A549 (cell line): Measurements from ENCODE around the gene GRIK2. TPM values are rescaled to one million over a fixed set of nuclear protein-coding genes. Genes with fewer than 3 reads are reported as not detected.

Experiments
- ATAC-seq, 2 experiments: fragments of 200-7000 bp in 1 of 2; fragments of >200 bp in 1 of 2; cut with Nextera tagmentation in 1 of 2; cut with Tn5 transposase in 1 of 2; 3 replicates each; pipeline versions ENCODE4 v1.8.0 to v1.9.1; 2018 to 2020; ENCODE audit warnings: mild to moderate bottlenecking in 1 of 2, moderate library complexity in 1 of 2
- CTCF ChIA-PET: fragments of 300-600 bp; sonication (Branson Sonifier 250); formaldehyde crosslinking; extraction: SDS; loops from one replicate; lab custom pipeline; 2021; ENCODE audit warnings: antibody characterized with exemption, inconsistent platforms; lab: Yijun Ruan, JAX
- POLR2A ChIA-PET: fragments of 350-600 bp; formaldehyde crosslinking; extraction: SDS; loops from one replicate; lab custom pipeline; 2021; ENCODE audit warnings: antibody characterized with exemption, inconsistent platforms; lab: Yijun Ruan, JAX
- DNase-seq, 2 experiments: peaks; one replicate each; pipeline versions ENCODE4 v3.0.0 to v3.0.0-alpha.2; 2011 to 2016; ENCODE audit warnings: low read depth in 1 of 2, low spot score in 1 of 2
- FAIRE-seq: peaks from 2 replicates; lab custom pipeline; 2011; peaks lifted over from hg19 to GRCh38; lab: Jason Lieb, UNC
- H3K27ac ChIP-seq, 2 experiments: fragments of >200 bp; sonication (Bioruptor Twin); formaldehyde crosslinking; 3 replicates each; pipeline ENCODE4 v1.5.1; 2016 to 2017
- H3K4me1 ChIP-seq: fragments of >200 bp; sonication (Bioruptor Twin); formaldehyde crosslinking; 3 replicates; pipeline ENCODE4 v1.6.1; 2016
- H3K4me2 ChIP-seq: fragments of >200 bp; sonication (Bioruptor Twin); formaldehyde crosslinking; 3 replicates; pipeline ENCODE4 v1.6.1; 2016
- H3K4me3 ChIP-seq: fragments of >200 bp; sonication (Bioruptor Twin); formaldehyde crosslinking; 3 replicates; pipeline ENCODE4 v1.5.1; 2016
- H3K9me3 ChIP-seq: fragments of >200 bp; sonication (Bioruptor Twin); formaldehyde crosslinking; 3 replicates; pipeline ENCODE4 v1.6.1; 2016
- ATOH8 ChIP-seq: fragments of 250-450 bp; sonication (Bioruptor Pico); IDR thresholded peaks from 2 replicates; pipeline ENCODE4 v1.5.0; 2020; ENCODE audit warnings: low read depth, mild to moderate bottlenecking, moderate library complexity
- CBX2 ChIP-seq: fragments of 200-600 bp; sonication (generic); IDR thresholded peaks from 2 replicates; pipeline ENCODE4 v1.6.1; 2016; ENCODE audit warnings: low read depth, mild to moderate bottlenecking, borderline replicate concordance
- CBX8 ChIP-seq: fragments of 200-600 bp; sonication (generic); IDR thresholded peaks from 2 replicates; pipeline ENCODE4 v1.6.1; 2016
- CEBPB ChIP-seq, 2 experiments: fragments of >200 bp in 1 of 2; sonication (Bioruptor Twin) in 1 of 2; formaldehyde crosslinking in 1 of 2; IDR thresholded peaks; 2 replicates each; pipeline ENCODE4 v1.6.1; 2012 to 2016
- CHD2 ChIP-seq: fragments of 150-350 bp; IDR thresholded peaks from 2 replicates; pipeline ENCODE4 v1.6.1; 2014; ENCODE audit warnings: low read length; ENCODE audit not compliant: partially characterized antibody
- EHMT2 ChIP-seq: fragments of 200-600 bp; sonication (generic); IDR thresholded peaks from 2 replicates; pipeline ENCODE4 v1.6.1; 2016; ENCODE audit warnings: antibody characterized with exemption, low read depth, mild to moderate bottlenecking, moderate library complexity
- EP300 ChIP-seq, 2 experiments: fragments of >200 bp; sonication (Bioruptor Twin); formaldehyde crosslinking; IDR thresholded peaks; 2 replicates in 1 of 2; 3 replicates in 1 of 2; pipeline ENCODE4 v1.6.1; 2016 to 2017
- FOSB ChIP-seq: fragments of 250-450 bp; sonication (Bioruptor Pico); IDR thresholded peaks from 2 replicates; pipeline ENCODE4 v1.5.0; 2020; ENCODE audit warnings: mild to moderate bottlenecking, moderate library complexity
- HEYL ChIP-seq: fragments of 250-450 bp; sonication (Bioruptor Pico); IDR thresholded peaks from 2 replicates; pipeline ENCODE4 v1.8.0; 2021; ENCODE audit warnings: mild to moderate bottlenecking, moderate library complexity
- HOXA7 ChIP-seq: fragments of 250-450 bp; sonication (Bioruptor Pico); IDR thresholded peaks from 2 replicates; pipeline ENCODE4 v1.5.0; 2020; ENCODE audit warnings: mild to moderate bottlenecking, moderate library complexity
- HOXB13 ChIP-seq: fragments of 250-450 bp; sonication (Bioruptor Pico); IDR thresholded peaks from 2 replicates; pipeline ENCODE4 v1.5.0; 2020; ENCODE audit warnings: low read depth, mild to moderate bottlenecking, moderate library complexity
- HOXB5 ChIP-seq: fragments of 250-450 bp; sonication (Bioruptor Pico); IDR thresholded peaks from 2 replicates; pipeline ENCODE4 v1.5.0; 2020; ENCODE audit warnings: mild to moderate bottlenecking, moderate library complexity
- JUN ChIP-seq, 2 experiments: fragments of >200 bp; sonication (Bioruptor Twin); formaldehyde crosslinking; IDR thresholded peaks; 2 replicates in 1 of 2; 3 replicates in 1 of 2; pipeline ENCODE4 v1.6.1; 2016 to 2017
- KDM1A ChIP-seq: fragments of 200-600 bp; sonication (generic); IDR thresholded peaks from 2 replicates; pipeline ENCODE4 v1.6.1; 2016; ENCODE audit warnings: low read depth, mild to moderate bottlenecking
- MAZ ChIP-seq: fragments of 150-350 bp; IDR thresholded peaks from 2 replicates; pipeline ENCODE4 v1.6.1; 2014; ENCODE audit warnings: antibody characterized with exemption, low read depth, low read length, borderline replicate concordance
- NPAS2 ChIP-seq: fragments of 250-450 bp; sonication (Bioruptor Pico); IDR thresholded peaks from 2 replicates; pipeline ENCODE4 v1.8.0; 2022; ENCODE audit warnings: mild to moderate bottlenecking, moderate library complexity, borderline replicate concordance
- POLR2A ChIP-seq: IDR thresholded peaks from 2 replicates; pipeline ENCODE4 v1.6.1; 2012; ENCODE audit warnings: mild to moderate bottlenecking, low read length
- RCOR1 ChIP-seq: fragments of 150-350 bp; IDR thresholded peaks from 2 replicates; pipeline ENCODE4 v1.6.1; 2014; ENCODE audit warnings: antibody characterized with exemption, low read length, low read depth
- RFX5 ChIP-seq: fragments of 450-650 bp; IDR thresholded peaks from 2 replicates; pipeline ENCODE4 v1.7.1; 2014; ENCODE audit warnings: antibody characterized with exemption, mild to moderate bottlenecking, moderate library complexity
- RNF2 ChIP-seq: fragments of 200-600 bp; sonication (generic); IDR thresholded peaks from 2 replicates; pipeline ENCODE4 v1.6.1; 2016; ENCODE audit warnings: low read depth, mild to moderate bottlenecking, antibody characterized with exemption, moderate library complexity, borderline replicate concordance
- SREBF2 ChIP-seq: fragments of 450-650 bp; IDR thresholded peaks from 2 replicates; pipeline ENCODE4 v1.6.1; 2014; ENCODE audit warnings: mild to moderate bottlenecking, moderate library complexity
- TFCP2L1 ChIP-seq: fragments of 250-450 bp; sonication (Bioruptor Pico); IDR thresholded peaks from 2 replicates; pipeline ENCODE4 v1.5.0; 2021; ENCODE audit warnings: mild to moderate bottlenecking
- ZC3H11A ChIP-seq: fragments of 450-650 bp; IDR thresholded peaks from 2 replicates; pipeline ENCODE4 v1.6.1; 2014; ENCODE audit warnings: antibody characterized with exemption, mild to moderate bottlenecking
- ZFP36 ChIP-seq: fragments of 450-650 bp; IDR thresholded peaks from 2 replicates; pipeline ENCODE4 v1.6.1; 2014; ENCODE audit warnings: borderline replicate concordance; ENCODE audit not compliant: partially characterized antibody
- ZNF302 ChIP-seq: fragments of 250-450 bp; sonication (Bioruptor Pico); IDR thresholded peaks from 2 replicates; pipeline ENCODE4 v1.9.0; 2021; ENCODE audit warnings: inconsistent platforms, mild to moderate bottlenecking, moderate library complexity
- ZSCAN20 ChIP-seq: fragments of 250-450 bp; sonication (Bioruptor Pico); IDR thresholded peaks from 2 replicates; pipeline ENCODE4 v1.8.0; 2022; ENCODE audit warnings: mild to moderate bottlenecking, moderate library complexity
- WGBS: methylation state at CpG from one replicate; pipeline ENCODE4 v1.1.6; 2017; ENCODE audit errors: missing lambda C conversion rate; 5-methylcytosine and 5-hydroxymethylcytosine counted together
- polyA plus RNA-seq, 4 experiments: library from polyadenylated mRNA; depleted of rRNA in 3 of 4; stranded (reverse); fragments of >200 nt; fragmentation: RNase III in 1 of 4; extraction: RNeasy Plus Mini Kit Qiagen cat#74134 plus additional on column Dnase treatment in 1 of 4; gene quantifications; 2 replicates in 3 of 4; 3 replicates in 1 of 4; pipeline ENCODE4 v1.2.3, GENCODE V29; 2011 to 2017
- TF ChIP-seq, protein P1 (sequence below): fragments of >200 bp; sonication (Bioruptor Twin); formaldehyde crosslinking; IDR thresholded peaks from 3 replicates; pipeline ENCODE4 v1.6.1; 2016

GRIK2 gene
- polyA plus RNA-seq, 2 of the 4 experiments (the other 2 are of a cell fraction), result 0.56 to 0.65 TPM

- H3K9me3 ChIP-seq, result no peaks in the 10 kb centered on the region
- ChIA-PET POLR2A (no interaction called here), CTCF (no interaction called here)
- TF ChIP-seq RFX5, result no peak
- TF ChIP-seq CBX8, result no peak
- TF ChIP-seq CEBPB (IDR thresholded peaks at IDR 0.05), result no peak
- no peak for TF ChIP-seq EP300 (IDR thresholded peaks at IDR 0.05)
- no peak for TF ChIP-seq NPAS2
- TF ChIP-seq POLR2A, result no peak
- no peak for TF ChIP-seq CBX2
- no peak for TF ChIP-seq HOXB5 (CRISPR knock-in tag)
- TF ChIP-seq JUN (IDR thresholded peaks at IDR 0.05), result no peak
- no peak for TF ChIP-seq RCOR1
- TF ChIP-seq ZC3H11A, result no peak
- no peak for TF ChIP-seq TFCP2L1 (CRISPR knock-in tag)
- TF ChIP-seq MAZ, result no peak
- no peak for TF ChIP-seq HOXB13 (CRISPR knock-in tag)
- no peak for TF ChIP-seq HOXA7 (CRISPR knock-in tag)
- TF ChIP-seq RNF2, result no peak
- TF ChIP-seq ZNF302 (CRISPR knock-in tag), result no peak
- TF ChIP-seq ZFP36, result no peak
- TF ChIP-seq EHMT2, result no peak
- TF ChIP-seq HEYL (CRISPR knock-in tag), result no peak
- WGBS, result 16% methylated on average over 1 of the region's 1 CpG
- H3K4me2 ChIP-seq, result no peak overlapping the region
- H3K4me1 ChIP-seq, result no peaks in the 10 kb centered on the region
- FAIRE-seq (no peak), DNase-seq (no peak), ATAC-seq (no peak)
- no peak overlapping the region for H3K27ac ChIP-seq
- no peak overlapping the region for H3K4me3 ChIP-seq
Observed at GRCh38 chr6:101465863-101466262, 72.4 kb downstream of the GRIK2 start.

DNA sequence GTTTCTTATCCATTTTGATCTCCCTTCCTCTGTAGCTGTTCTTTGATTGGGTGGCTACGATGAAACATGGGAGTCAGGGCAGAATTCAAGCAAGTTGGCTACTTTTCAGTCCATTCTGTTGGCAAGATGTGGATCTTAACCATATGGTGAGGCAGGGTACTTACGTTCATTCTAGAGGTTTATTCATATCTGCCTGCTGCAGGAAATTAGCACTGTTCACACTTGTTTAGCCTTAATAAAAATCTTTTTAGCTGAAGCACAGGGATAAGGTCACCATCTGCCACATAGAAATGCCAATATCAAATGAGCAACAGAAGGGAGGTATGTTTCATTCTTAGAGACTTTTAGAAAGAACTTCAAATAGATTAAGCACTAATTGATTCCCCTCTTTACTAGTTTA is 83.9 kb downstream of the GRIK2 start:
- H3K4me2 ChIP-seq, result no peak overlapping the region
- no peak for FAIRE-seq
- no peak overlapping the region for H3K4me3 ChIP-seq
- WGBS, result 30% methylated on average over 2 of the region's 2 CpGs
- no peak overlapping the region for H3K27ac ChIP-seq
- no peaks in the 10 kb centered on the region for H3K4me1 ChIP-seq
- DNase-seq, result no peak
- no peaks in the 10 kb centered on the region for H3K9me3 ChIP-seq
- ChIA-PET CTCF (no interaction called here), POLR2A (no interaction called here)
- ATAC-seq, result no peak
- TF ChIP-seq HOXA7 (CRISPR knock-in tag), result no peak
- TF ChIP-seq ZFP36, result no peak
- no peak for TF ChIP-seq FOSB
- no peak for TF ChIP-seq EP300 (IDR thresholded peaks at IDR 0.05)
- TF ChIP-seq KDM1A, result no peak
- TF ChIP-seq CBX2, result no peak
- no peak for TF ChIP-seq ZSCAN20 (CRISPR knock-in tag)
- no peak for TF ChIP-seq HOXB13 (CRISPR knock-in tag)
- TF ChIP-seq ATOH8 (CRISPR knock-in tag), result no peak
- TF ChIP-seq ZC3H11A, result no peak
- TF ChIP-seq, protein P1, sequence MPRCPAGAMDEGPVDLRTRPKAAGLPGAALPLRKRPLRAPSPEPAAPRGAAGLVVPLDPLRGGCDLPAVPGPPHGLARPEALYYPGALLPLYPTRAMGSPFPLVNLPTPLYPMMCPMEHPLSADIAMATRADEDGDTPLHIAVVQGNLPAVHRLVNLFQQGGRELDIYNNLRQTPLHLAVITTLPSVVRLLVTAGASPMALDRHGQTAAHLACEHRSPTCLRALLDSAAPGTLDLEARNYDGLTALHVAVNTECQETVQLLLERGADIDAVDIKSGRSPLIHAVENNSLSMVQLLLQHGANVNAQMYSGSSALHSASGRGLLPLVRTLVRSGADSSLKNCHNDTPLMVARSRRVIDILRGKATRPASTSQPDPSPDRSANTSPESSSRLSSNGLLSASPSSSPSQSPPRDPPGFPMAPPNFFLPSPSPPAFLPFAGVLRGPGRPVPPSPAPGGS, result no peak
- TF ChIP-seq SREBF2, result no peak
- no peak for TF ChIP-seq RNF2
- no peak for TF ChIP-seq EHMT2
- TF ChIP-seq CEBPB (IDR thresholded peaks at IDR 0.05), result no peak
- TF ChIP-seq CHD2, result no peak
